ENCODE measurements around the gene ZNF598.

ZNF598 gene

DNA sequence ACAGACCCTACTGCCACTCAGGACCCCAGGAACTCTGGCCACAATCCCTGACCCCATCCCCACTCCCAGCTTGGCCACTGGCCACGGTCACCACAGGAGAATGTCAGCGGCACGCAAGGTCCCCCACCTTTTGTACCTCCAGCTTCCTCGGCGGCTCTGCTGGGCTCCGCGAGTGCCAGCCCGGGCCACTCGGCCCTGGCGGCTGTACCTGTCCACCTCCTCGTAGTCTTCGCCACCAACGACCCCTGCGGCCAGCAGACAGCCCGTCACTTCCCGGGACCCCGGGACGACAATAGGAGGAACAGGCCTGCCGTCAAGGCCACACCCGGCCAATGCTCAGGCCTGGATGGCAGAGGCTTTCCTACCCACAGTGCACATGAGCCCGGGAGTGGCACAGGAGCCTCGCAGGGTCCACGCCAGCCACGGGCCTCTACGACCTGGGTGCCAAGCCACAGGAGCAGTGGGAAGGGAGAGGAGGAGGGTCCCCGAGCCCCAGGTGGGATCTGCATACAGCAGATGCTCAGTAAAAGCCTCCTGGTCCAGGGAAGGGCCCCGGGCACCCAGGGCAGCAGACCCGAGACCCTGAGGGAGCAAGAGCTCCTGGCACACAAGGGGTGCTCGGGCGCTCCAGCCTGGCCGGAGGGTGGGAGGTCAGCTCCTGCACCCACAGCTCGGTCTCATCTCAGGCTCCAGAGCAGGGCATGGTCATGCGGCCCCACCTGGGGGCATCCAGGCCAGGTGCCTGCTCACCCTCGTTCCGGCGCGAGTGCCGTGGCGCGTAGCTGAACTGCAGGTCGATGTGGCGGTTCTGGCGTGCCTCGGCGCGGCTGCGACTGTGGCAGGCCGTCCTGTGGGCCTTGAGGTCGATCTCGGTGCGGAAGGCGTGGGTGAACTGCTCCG, 7.9 kb downstream of the ZNF598 start:
- Histone ChIP-seq H3K27ac (ENCODE audit: low read length) (no peak overlapping the region), H3K4me3 (ENCODE audit: low read length) (no peak overlapping the region), H3K36me3 (ENCODE audit: control insufficient read depth, low read depth, low read length) (peaks cover 46% of the 10 kb centered on the region), H3K9ac (ENCODE audit: low read length) (no peak overlapping the region), H3K4me1 (ENCODE audit: control insufficient read depth, low read depth, low read length) (peaks cover 5% of the 10 kb centered on the region), H3K9me3 (ENCODE audit: control insufficient read depth, low read depth, low read length) (no peaks in the 10 kb centered on the region), H3K27me3 (ENCODE audit: control insufficient read depth, insufficient read depth, low read length) (no peaks in the 10 kb centered on the region)

- Histone ChIP-seq H3K9me3 (ENCODE audit: control insufficient read depth, low read depth, low read length) (no peaks in the 10 kb centered on the region), H3K4me1 (ENCODE audit: control insufficient read depth, low read depth, low read length) (peaks cover 5% of the 10 kb centered on the region), H3K27me3 (ENCODE audit: control insufficient read depth, insufficient read depth, low read length) (no peaks in the 10 kb centered on the region), H3K36me3 (ENCODE audit: control insufficient read depth, low read depth, low read length) (peaks cover 46% of the 10 kb centered on the region), H3K4me3 (ENCODE audit: low read length) (no peak overlapping the region), H3K9ac (ENCODE audit: low read length) (no peak overlapping the region), H3K27ac (ENCODE audit: low read length) (no peak overlapping the region)
Measured at GRCh38 chr16:2001035-2001434, 8.6 kb downstream of the ZNF598 start.

- Histone ChIP-seq H3K27me3 (ENCODE audit: control insufficient read depth, insufficient read depth, low read length) (no peaks in the 10 kb centered on the region), H3K9ac (ENCODE audit: low read length) (no peak overlapping the region), H3K4me1 (ENCODE audit: control insufficient read depth, low read depth, low read length) (peaks cover 5% of the 10 kb centered on the region), H3K9me3 (ENCODE audit: control insufficient read depth, low read depth, low read length) (no peaks in the 10 kb centered on the region), H3K36me3 (ENCODE audit: control insufficient read depth, low read depth, low read length) (peaks cover 46% of the 10 kb centered on the region), H3K27ac (ENCODE audit: low read length) (no peak overlapping the region), H3K4me3 (ENCODE audit: low read length) (no peak overlapping the region)
Measured at GRCh38 chr16:1999866-2000514, 9.6 kb downstream of the ZNF598 start.

GRCh38 chr16:1998852-1999801, 10.5 kb downstream of the ZNF598 start:
- no peak overlapping the region for H3K4me3 ChIP-seq (ENCODE audit: low read length)
- no peaks in the 10 kb centered on the region for H3K9me3 ChIP-seq (ENCODE audit: control insufficient read depth, low read depth, low read length)
- peaks cover 2% of the 10 kb centered on the region for H3K4me1 ChIP-seq (ENCODE audit: control insufficient read depth, low read depth, low read length)
- H3K36me3 ChIP-seq (ENCODE audit: control insufficient read depth, low read depth, low read length): peaks cover 46% of the 10 kb centered on the region
- H3K27ac ChIP-seq (ENCODE audit: low read length): no peak overlapping the region
- no peak overlapping the region for H3K9ac ChIP-seq (ENCODE audit: low read length)
- no peaks in the 10 kb centered on the region for H3K27me3 ChIP-seq (ENCODE audit: control insufficient read depth, insufficient read depth, low read length)

DNA sequence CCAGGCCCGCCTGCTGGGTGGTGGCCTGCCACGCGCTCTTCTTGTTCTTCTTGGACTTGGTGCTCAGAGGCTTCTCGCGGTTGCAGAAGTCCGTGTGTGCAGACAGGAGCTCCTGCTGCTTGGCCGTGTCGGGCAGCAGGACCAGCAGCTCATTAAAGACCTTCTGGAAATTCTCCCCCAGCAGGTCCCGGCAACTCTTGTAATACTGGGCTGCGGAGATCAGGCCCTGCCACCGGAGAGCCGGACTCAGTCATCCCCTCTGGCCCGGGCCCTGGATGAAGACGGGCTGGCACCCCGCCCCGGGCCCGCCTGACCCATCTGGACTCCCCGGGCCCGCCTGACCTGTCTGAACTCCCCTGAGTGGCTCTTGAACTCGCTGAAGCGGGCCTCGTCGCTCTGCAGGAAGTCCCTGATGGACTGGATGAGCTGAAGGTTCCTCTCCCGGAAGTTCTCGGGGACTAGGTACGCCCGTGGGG, 11.2 kb downstream of the ZNF598 start:
- Histone ChIP-seq H3K4me3 (ENCODE audit: low read length) (no peak overlapping the region), H3K36me3 (ENCODE audit: control insufficient read depth, low read depth, low read length) (peaks cover 46% of the 10 kb centered on the region), H3K9me3 (ENCODE audit: control insufficient read depth, low read depth, low read length) (no peaks in the 10 kb centered on the region), H3K9ac (ENCODE audit: low read length) (no peak overlapping the region), H3K27ac (ENCODE audit: low read length) (no peak overlapping the region), H3K27me3 (ENCODE audit: control insufficient read depth, insufficient read depth, low read length) (no peaks in the 10 kb centered on the region), H3K4me1 (ENCODE audit: control insufficient read depth, low read depth, low read length) (no peaks in the 10 kb centered on the region)

DNA sequence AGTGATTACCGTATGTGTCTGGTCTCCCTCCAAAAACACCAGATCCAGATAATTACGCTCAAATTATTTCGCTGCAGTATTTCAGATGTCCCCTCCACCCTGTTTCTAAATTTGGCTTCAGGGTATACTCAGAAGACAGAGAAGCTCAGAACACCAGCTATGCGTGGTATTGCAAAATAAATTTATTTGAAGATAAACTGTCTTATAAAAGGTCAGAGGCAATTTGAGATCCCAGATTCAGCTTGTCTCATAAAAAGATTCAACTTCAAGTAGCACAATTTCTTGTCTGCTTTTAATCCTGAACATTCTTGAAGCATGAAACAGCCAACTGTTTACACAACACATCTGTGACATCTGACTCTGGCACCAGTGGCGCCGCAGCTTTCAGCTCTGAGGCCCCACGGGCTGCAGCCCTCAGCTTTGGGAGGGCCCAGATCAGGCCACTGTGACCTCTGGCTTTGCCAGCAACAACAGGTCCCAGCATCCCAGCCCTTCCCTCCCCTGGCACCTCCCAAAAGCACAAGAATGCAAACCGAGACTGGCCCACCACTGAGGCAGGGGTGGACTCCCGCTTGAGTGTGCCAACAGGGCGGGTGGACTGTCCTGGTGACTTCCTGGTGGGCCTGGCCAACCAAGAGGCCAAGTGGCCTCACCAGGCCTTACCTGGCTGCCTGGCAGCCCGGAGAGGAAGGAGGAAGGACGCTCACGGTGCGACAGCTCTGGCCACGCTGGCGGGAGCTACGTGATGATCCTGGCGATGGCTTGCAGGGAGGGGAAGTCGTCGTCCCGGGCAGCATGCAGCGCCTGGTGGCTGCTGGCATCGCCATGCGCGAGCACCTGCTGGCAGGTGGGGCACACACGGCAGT, 11.9 kb downstream of the ZNF598 start:
- Histone ChIP-seq H3K9me3 (ENCODE audit: control insufficient read depth, low read depth, low read length) (no peaks in the 10 kb centered on the region), H3K4me1 (ENCODE audit: control insufficient read depth, low read depth, low read length) (no peaks in the 10 kb centered on the region), H3K27ac (ENCODE audit: low read length) (no peak overlapping the region), H3K36me3 (ENCODE audit: control insufficient read depth, low read depth, low read length) (peaks cover 40% of the 10 kb centered on the region), H3K27me3 (ENCODE audit: control insufficient read depth, insufficient read depth, low read length) (no peaks in the 10 kb centered on the region), H3K9ac (ENCODE audit: low read length) (no peak overlapping the region), H3K4me3 (ENCODE audit: low read length) (no peak overlapping the region)

DNA sequence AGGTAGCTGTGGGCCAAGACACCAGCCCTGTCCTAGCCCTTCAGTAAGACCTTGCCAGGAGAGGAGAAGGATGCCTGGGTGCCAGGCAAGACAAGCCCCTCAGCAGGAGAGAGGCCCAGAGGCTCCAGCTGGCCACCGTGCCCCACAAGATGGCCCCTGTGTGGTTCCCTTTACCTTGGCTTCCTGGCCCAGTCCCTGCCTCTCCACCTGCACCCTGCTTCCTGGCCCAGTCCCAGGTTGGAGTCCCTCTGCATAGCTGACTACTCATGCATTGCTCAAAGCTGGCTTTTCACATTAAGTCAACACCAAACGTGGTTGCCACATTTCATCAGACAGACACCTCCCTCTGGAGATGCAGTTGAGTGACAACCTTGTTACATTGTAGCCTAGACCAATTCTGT, 15.9 kb downstream of the ZNF598 start:
- Histone ChIP-seq H3K9me3 (ENCODE audit: control insufficient read depth, low read depth, low read length) (no peaks in the 10 kb centered on the region), H3K27me3 (ENCODE audit: control insufficient read depth, insufficient read depth, low read length) (peaks cover 26% of the 10 kb centered on the region), H3K4me3 (ENCODE audit: low read length) (no peak overlapping the region), H3K36me3 (ENCODE audit: control insufficient read depth, low read depth, low read length) (peaks cover 13% of the 10 kb centered on the region), H3K27ac (ENCODE audit: low read length) (no peak overlapping the region), H3K9ac (ENCODE audit: low read length) (no peak overlapping the region), H3K4me1 (ENCODE audit: control insufficient read depth, low read depth, low read length) (peaks cover 6% of the 10 kb centered on the region)

GRCh38 chr16:1992704-1993317, 16.8 kb downstream of the ZNF598 start:
- peaks cover 6% of the 10 kb centered on the region for H3K36me3 ChIP-seq (ENCODE audit: control insufficient read depth, low read depth, low read length)
- no peaks in the 10 kb centered on the region for H3K9me3 ChIP-seq (ENCODE audit: control insufficient read depth, low read depth, low read length)
- H3K27ac ChIP-seq (ENCODE audit: low read length): no peak overlapping the region
- H3K4me1 ChIP-seq (ENCODE audit: control insufficient read depth, low read depth, low read length): peaks cover 6% of the 10 kb centered on the region
- no peak overlapping the region for H3K9ac ChIP-seq (ENCODE audit: low read length)
- peaks cover 30% of the 10 kb centered on the region for H3K27me3 ChIP-seq (ENCODE audit: control insufficient read depth, insufficient read depth, low read length)
- no peak overlapping the region for H3K4me3 ChIP-seq (ENCODE audit: low read length)

- Histone ChIP-seq H3K36me3 (ENCODE audit: control insufficient read depth, low read depth, low read length) (no peaks in the 10 kb centered on the region), H3K4me3 (ENCODE audit: low read length) (no peak overlapping the region), H3K9me3 (ENCODE audit: control insufficient read depth, low read depth, low read length) (no peaks in the 10 kb centered on the region), H3K9ac (ENCODE audit: low read length) (no peak overlapping the region), H3K27ac (ENCODE audit: low read length) (no peak overlapping the region), H3K4me1 (ENCODE audit: control insufficient read depth, low read depth, low read length) (peaks cover 6% of the 10 kb centered on the region), H3K27me3 (ENCODE audit: control insufficient read depth, insufficient read depth, low read length) (peaks cover 30% of the 10 kb centered on the region)
Measured at GRCh38 chr16:1991948-1992703, 17.5 kb downstream of the ZNF598 start.

- peaks cover 30% of the 10 kb centered on the region for H3K27me3 ChIP-seq (ENCODE audit: control insufficient read depth, insufficient read depth, low read length)
- H3K4me1 ChIP-seq (ENCODE audit: control insufficient read depth, low read depth, low read length): peaks cover 6% of the 10 kb centered on the region
- H3K36me3 ChIP-seq (ENCODE audit: control insufficient read depth, low read depth, low read length): no peaks in the 10 kb centered on the region
- H3K27ac ChIP-seq (ENCODE audit: low read length): no peak overlapping the region
- no peak overlapping the region for H3K9ac ChIP-seq (ENCODE audit: low read length)
- H3K4me3 ChIP-seq (ENCODE audit: low read length): peak overlapping the region; percentile 60
- no peaks in the 10 kb centered on the region for H3K9me3 ChIP-seq (ENCODE audit: control insufficient read depth, low read depth, low read length)
Measured at GRCh38 chr16:1991588-1991947, 18.1 kb downstream of the ZNF598 start.

Data from iPS-18a (cell line).